Left ventricle myocardium inferior (tissue), 1 donor: Measurements from ENCODE around the gene AGAP1. TPM values are rescaled to one million over a fixed set of nuclear protein-coding genes. Genes with fewer than 3 reads are reported as not detected.
"Not testable (repeated sequence)": the region's sequence is repeated elsewhere in the genome, so short reads cannot be mapped to it uniquely, and the experiment has no call there.

Source experiments
- DNase-seq: peaks from one replicate; pipeline ENCODE4 v3.0.0-alpha.2; 2020
- H3K27ac ChIP-seq: fragments of 200-600 bp; replicated peaks from 2 replicates; pipeline ENCODE4 v1.8.0; 2021
- H3K27me3 ChIP-seq: fragments of 200-600 bp; 2 replicates; pipeline ENCODE4 v1.8.0; 2021; ENCODE audit warnings: low read depth
- H3K36me3 ChIP-seq: fragments of 200-600 bp; 2 replicates; pipeline ENCODE4 v1.8.0; 2021
- H3K4me1 ChIP-seq: fragments of 200-600 bp; 2 replicates; pipeline ENCODE4 v1.8.0; 2021
- H3K4me3 ChIP-seq: fragments of 200-600 bp; 2 replicates; pipeline ENCODE4 v1.8.0; 2021; ENCODE audit warnings: mild to moderate bottlenecking, moderate library complexity
- H3K9me3 ChIP-seq: fragments of 200-600 bp; replicated peaks from 2 replicates; pipeline ENCODE4 v1.8.0; 2021
- intact Hi-C: fragments of 100-400 bp; cut with micrococcal nuclease; formaldehyde crosslinking; loops from one replicate; pipeline ENCODE4 v1.11.0; 2022
- total RNA-seq: library from RNA; stranded (reverse); fragmentation: NEBNext Ultra II Directional; extraction: Animal tissue kit (Norgen Biotek cat#: 25700); gene quantifications from one replicate; pipeline ENCODE4 v1.2.1, GENCODE V29; 2021
- TF ChIP-seq, protein P1 (sequence below): fragments of 200-600 bp; IDR thresholded peaks from 2 replicates; pipeline ENCODE4 v1.8.0; 2021; ENCODE audit warnings: antibody characterized with exemption, mild to moderate bottlenecking, borderline replicate concordance
- donor health status: DM: no; HTN: yes; CAD: no; lungs with severe emphysema.

The AGAP1 gene
- total RNA-seq, 1 donor from 2014 or later, result 18.1 TPM

GRCh38 chr2:236136538-236136937, 642.7 kb downstream of the AGAP1 start:
- TF ChIP-seq, protein P1, sequence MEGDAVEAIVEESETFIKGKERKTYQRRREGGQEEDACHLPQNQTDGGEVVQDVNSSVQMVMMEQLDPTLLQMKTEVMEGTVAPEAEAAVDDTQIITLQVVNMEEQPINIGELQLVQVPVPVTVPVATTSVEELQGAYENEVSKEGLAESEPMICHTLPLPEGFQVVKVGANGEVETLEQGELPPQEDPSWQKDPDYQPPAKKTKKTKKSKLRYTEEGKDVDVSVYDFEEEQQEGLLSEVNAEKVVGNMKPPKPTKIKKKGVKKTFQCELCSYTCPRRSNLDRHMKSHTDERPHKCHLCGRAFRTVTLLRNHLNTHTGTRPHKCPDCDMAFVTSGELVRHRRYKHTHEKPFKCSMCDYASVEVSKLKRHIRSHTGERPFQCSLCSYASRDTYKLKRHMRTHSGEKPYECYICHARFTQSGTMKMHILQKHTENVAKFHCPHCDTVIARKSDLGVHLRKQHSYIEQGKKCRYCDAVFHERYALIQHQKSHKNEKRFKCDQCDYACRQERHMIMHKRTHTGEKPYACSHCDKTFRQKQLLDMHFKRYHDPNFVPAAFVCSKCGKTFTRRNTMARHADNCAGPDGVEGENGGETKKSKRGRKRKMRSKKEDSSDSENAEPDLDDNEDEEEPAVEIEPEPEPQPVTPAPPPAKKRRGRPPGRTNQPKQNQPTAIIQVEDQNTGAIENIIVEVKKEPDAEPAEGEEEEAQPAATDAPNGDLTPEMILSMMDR, result no peak
- intact Hi-C loops, result no loop called here
- Histone ChIP-seq H3K36me3 (peaks cover 6% of the 10 kb centered on the region), H3K27me3 (peaks cover 15% of the 10 kb centered on the region), H3K4me3 (no peak overlapping the region), H3K27ac (no peak overlapping the region), H3K9me3 (no peaks in the 10 kb centered on the region), H3K4me1 (no peaks in the 10 kb centered on the region)
- DNase-seq, result no peak

GRCh38 chr2:236137066-236137465, 643.2 kb downstream of the AGAP1 start:
- no peak overlapping the region for H3K27ac ChIP-seq
- H3K4me3 ChIP-seq, result no peak overlapping the region
- H3K4me1 ChIP-seq, result no peaks in the 10 kb centered on the region
- peaks cover 6% of the 10 kb centered on the region for H3K36me3 ChIP-seq
- peaks cover 20% of the 10 kb centered on the region for H3K27me3 ChIP-seq
- intact Hi-C loops, result no loop called here
- H3K9me3 ChIP-seq, result no peaks in the 10 kb centered on the region
- DNase-seq, result no peak
- TF ChIP-seq, protein P1, result no peak

DNA sequence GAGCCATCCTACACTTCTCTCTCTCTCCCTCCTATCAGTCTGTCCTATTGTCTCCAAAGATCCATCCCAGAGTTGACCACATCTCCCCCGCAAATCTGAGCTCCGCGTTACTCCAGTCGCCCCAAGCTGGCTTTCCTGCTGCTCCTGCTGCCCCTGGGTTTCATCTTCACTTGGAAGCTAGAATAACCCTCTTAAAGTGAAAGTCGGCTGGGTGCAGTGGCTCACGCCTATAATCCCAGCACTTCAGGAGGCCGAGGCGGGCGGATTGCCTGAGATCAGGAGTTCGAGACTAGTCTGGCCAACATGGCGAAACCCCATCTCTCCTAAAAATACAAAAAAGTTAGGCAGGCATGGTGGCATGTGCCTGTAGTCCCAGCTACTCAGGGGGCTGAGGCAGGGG, 647.8 kb downstream of the AGAP1 start:
- H3K36me3 ChIP-seq, H3K9me3 ChIP-seq, H3K27ac ChIP-seq, H3K4me3 ChIP-seq, DNase-seq, intact Hi-C loops, H3K4me1 ChIP-seq: not testable (repeated sequence)
- peaks cover 66% of the 10 kb centered on the region for H3K27me3 ChIP-seq

DNA sequence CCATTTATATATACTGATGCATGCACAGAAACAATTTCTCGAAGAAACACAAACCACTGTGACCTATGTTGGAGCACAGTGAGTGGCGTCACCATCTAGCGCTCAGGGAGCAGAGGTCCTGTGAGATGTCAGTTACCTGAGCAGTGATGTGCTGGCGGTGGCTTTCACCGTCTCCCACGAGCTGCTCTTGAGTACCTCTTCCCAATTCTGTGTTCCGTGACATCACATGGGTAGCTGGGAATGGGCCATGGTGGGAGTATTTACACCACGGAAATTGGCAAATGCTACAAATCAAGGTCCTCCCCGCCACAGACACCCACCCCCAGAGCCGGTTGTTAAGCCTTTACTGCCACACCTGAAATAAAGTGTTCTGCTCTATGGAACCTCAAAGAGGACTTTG, 650.0 kb downstream of the AGAP1 start:
- Histone ChIP-seq H3K36me3 (no peaks in the 10 kb centered on the region), H3K27ac (no peak overlapping the region), H3K27me3 (peaks cover 81% of the 10 kb centered on the region), H3K9me3 (no peaks in the 10 kb centered on the region), H3K4me1 (no peaks in the 10 kb centered on the region), H3K4me3 (no peak overlapping the region)
- intact Hi-C loops, result no loop called here
- TF ChIP-seq, protein P1, result no peak
- DNase-seq, result no peak

- TF ChIP-seq, protein P1, result no peak
- no peak for DNase-seq
- Histone ChIP-seq H3K36me3 (no peaks in the 10 kb centered on the region), H3K4me3 (no peak overlapping the region), H3K27ac (no peak overlapping the region), H3K4me1 (no peaks in the 10 kb centered on the region), H3K27me3 (peaks cover 88% of the 10 kb centered on the region), H3K9me3 (peaks cover 13% of the 10 kb centered on the region)
- intact Hi-C loops, result no loop called here
Measured at GRCh38 chr2:236146436-236146835, 652.6 kb downstream of the AGAP1 start.

- H3K36me3 ChIP-seq, result no peaks in the 10 kb centered on the region
- peaks cover 32% of the 10 kb centered on the region for H3K9me3 ChIP-seq
- DNase-seq, result no peak
- peaks cover 91% of the 10 kb centered on the region for H3K27me3 ChIP-seq
- no peak overlapping the region for H3K27ac ChIP-seq
- H3K4me3 ChIP-seq, result no peak overlapping the region
- no peaks in the 10 kb centered on the region for H3K4me1 ChIP-seq
- intact Hi-C loops, result no loop called here
- TF ChIP-seq, protein P1, result no peak
Measured at GRCh38 chr2:236155406-236155805, 661.6 kb downstream of the AGAP1 start.
